Measurements from ENCODE around the gene PRPF40B.

DNA sequence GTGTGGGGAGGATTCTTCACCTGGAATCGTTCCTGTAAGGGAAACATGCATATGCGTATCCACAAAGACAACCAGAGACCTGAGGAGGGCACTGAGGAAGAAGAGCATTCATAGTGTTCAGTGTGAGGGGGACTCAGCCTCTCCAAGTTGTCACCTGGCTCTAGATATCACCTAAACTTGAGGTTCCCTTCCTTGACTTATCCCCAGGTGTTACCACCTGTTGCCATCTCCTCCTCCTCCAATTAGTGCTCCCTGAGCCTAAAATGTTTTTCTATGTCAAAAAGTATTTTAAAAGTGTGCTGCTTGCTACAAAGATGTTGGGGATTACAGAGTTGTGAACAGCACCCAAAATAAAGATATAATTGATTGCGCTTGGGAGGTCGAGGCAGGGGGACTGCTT lies 42.8 kb downstream of the PRPF40B start:
- TF ChIP-seq PREB (CRISPR knock-in tag; IDR thresholded peaks at IDR 0.05) (no peak), RAD21 (CRISPR knock-in tag; conservative IDR thresholded peaks at IDR 0.05 in 1 of 2, IDR thresholded peaks at IDR 0.05 in 1 of 2) (no peak), NFE2 (IDR thresholded peaks at IDR 0.05; ENCODE audit: low read depth) (no peak), JUN (IDR thresholded peaks at IDR 0.05; ENCODE audit: borderline replicate concordance, low read depth, low read length) (no peak), JUN (CRISPR knock-in tag; IDR thresholded peaks at IDR 0.05; ENCODE audit: borderline replicate concordance) (no peak), CHD2 (IDR thresholded peaks at IDR 0.05; ENCODE audit: low read depth, low read length) (no peak), POLR2AphosphoS5 (IDR thresholded peaks at IDR 0.05; ENCODE audit: control insufficient read depth, insufficient read depth, low read depth, low read length) (no peak), ZNF668 (CRISPR knock-in tag; IDR thresholded peaks at IDR 0.05) (no peak), KAT8 (IDR thresholded peaks at IDR 0.05; ENCODE audit: low read depth) (no peak), SAFB2 (IDR thresholded peaks at IDR 0.05; ENCODE audit: borderline replicate concordance, low read depth, low read length, severe bottlenecking) (no peak), CTCF (IDR thresholded peaks at IDR 0.05 in 2 of 3, conservative IDR thresholded peaks at IDR 0.05 in 1 of 3; ENCODE audit: insufficient read depth in 2 of 3, low read depth in 1 of 3, low read length in 3 of 3) (no peak)

Measured in K562 (cell line).